SKM-1 (cell line): ENCODE measurements around the gene TNC.

Experiments used
- DNase-seq: peaks from one replicate; lab custom pipeline; 2025; ENCODE audit not compliant: unreplicated experiment; lab: John Stamatoyannopoulos, UW

Gene TNC

DNA sequence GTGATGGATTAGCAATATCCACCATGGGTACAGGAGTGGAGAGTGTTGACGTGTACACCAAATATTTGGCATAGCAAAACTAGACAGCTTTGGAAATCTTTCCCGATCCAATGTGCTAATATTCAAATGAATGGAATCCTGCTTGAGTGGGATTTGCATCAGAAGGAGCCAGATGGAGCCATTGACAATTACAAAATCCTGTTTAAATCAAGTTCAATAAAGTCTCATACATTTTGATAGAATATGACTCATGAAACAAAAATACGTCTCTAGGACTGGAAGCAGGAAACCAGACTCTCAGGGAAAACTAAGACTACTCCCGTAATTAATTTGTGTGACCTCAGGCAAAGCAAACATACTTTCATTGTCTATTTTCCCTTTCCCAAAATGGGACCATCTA lies 13.0 kb downstream of the TNC start:
- no peak for DNase-seq

- DNase-seq: no peak
These were observed 14.0 kb downstream of the TNC start for GRCh38 chr9:115103746-115104477.

DNA sequence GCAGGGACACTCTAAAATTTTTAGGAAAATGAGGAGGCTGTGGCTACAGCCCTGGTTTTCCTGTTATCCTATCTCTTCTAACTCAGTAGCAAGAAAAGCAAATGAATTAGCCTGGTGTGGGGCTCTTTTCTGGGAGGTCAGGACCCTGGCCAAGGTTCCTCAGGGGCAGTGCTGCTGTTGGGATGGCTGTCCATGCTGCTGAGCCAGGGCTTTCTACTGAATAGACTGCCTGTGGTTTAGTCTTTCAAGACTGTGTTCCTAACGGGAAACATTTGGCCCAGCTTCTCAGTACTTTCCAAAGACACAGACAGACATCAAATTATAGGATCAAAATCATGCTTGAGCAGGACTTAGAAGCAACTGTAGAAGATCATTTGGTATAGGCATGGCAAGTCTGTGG lies 18.1 kb downstream of the TNC start:
- no peak for DNase-seq

DNA sequence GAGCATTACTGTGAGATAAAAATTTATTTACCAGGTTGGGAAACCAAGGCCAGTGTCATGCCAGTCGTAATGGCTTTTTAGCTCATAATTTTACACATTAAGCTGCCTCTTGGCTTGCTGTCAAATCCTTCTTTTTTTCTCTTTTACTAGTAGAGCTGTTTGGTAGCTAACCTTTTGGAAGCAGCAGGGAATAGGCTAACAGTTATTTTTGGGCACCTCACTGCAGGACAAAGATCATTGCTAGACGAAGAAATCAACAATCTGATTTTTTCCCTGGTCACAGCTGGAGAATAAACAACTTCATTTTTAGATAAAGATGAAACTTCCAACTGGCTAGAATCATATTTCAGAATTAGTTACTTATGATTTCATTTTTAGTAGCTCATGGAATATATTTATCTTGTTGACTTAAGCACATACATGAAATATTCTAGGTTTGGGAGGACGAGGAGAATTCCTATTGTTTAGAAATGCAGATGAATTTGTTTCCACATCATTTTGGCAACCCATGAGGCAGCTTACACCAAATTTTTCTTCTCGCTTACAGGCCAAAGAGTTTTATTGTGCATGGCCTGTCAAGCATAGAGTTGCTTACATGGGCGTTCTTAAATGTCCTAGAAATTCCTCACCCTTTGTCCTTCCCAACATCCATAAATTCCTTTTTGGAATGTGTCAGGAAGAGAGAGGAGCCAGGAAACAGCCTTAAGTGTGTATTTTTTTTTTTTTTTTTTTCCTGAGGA lies 19.6 kb downstream of the TNC start:
- no peak for DNase-seq

DNA sequence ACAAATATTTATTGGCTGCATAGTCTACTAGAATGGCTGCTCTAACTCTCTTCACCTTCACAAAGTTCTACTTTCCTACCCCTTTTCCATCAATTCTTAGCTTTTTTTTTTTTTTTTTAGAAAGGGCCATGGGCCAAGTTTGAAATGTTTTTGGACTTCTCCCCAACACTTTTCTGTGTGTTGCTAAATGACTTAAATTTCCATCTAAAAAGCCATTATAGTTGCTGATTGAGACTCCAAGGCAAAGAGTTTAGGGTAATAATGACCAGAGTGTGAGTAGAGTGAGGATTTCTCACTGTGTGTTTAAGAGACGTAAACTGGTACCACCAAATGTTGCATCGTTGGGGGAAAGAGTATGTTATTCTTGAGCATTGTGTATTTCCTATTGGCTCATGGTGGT lies 24.4 kb downstream of the TNC start:
- no peak for DNase-seq

DNA sequence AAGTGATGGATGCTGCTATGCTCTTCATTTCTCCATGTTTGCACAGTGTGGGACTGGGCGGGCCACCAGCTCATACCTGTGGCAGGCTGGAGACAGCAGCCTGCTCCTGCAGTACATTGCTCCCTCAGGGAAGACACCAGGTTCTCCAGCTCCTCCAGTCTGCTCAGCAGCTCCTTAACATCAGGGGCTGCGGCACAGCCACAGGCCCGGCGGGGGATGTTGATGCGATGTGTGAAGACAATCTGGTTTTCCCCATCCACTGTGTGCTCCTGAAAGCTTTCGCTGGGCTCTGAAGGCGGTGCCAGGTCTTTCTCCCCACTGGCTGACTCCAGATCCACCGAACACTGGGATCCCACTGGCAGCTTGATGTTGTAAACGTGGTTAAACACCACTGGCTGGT lies 27.5 kb downstream of the TNC start:
- DNase-seq: no peak

GRCh38 chr9:115088860-115089259 lies 29.1 kb downstream of the TNC start:
- DNase-seq: no peak

DNA sequence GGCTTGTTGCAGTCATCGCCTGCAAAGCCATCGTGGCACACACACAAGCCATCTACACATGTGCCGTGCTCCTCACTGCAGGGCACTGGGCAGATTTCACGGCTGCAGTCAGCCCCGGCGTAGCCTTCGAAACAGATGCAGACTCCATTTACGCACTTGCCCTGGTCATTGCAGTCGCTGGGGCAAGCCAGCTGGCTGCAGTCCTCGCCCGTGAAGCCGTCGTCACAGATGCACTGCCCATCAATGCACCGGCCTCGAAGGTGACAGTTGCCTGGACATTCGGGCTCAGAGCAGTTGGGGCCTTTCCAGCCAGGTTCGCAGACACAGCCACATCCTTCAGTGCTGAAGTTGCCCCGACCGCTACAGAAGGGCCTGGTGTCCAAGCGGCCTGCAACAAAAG lies 31.1 kb downstream of the TNC start:
- DNase-seq: no peak

GRCh38 chr9:115086461-115086860 lies 31.5 kb downstream of the TNC start:
- DNase-seq: no peak

DNA sequence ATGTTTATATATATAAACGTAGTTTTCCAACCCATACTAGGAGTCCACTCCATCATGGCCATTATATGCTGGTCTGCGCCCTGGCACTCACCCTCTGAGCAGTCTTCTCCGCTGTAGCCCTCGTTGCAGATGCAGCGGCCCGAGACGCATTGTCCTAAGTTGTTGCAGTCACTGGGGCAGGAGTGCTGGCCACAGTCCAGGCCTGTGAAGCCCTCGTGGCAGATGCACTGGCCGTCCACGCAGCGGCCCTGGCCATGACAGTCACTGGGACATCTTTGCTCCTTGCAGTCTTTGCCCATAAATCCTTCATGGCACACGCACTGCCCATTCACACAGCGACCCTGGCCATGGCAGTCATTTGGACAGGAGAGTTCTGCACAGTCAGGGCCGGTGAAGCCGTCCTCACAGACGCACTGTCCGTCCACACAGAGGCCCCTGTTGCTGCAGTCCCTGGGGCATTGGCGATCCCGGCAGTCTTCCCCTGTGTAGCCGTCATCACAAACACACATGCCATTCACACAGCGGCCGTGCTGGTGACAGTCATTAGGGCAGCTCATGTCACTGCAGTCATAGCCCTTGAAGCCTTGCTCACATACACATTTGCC lies 32.1 kb downstream of the TNC start:
- no peak for DNase-seq

DNA sequence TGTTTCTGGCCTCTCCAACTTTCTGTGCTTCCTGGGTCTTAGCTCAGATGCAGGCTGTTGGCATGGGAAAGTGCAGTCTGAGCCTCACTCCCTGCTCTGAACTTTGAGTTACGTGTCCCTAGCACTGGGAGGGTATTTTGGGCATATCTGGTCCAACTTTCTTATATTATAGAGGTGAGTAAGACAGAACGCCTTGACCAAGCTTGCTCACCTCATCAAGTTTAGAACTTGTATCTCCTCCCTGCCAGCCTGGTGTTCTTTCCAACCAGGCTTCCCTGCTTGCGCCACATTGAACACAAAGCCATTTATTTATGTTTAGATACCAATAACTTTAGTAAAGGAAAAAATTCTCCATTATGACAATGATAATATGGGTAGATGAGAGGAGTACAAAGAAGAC lies 33.2 kb downstream of the TNC start:
- DNase-seq: no peak

- DNase-seq: no peak
These were observed 33.8 kb downstream of the TNC start for GRCh38 chr9:115084157-115084556.

DNA sequence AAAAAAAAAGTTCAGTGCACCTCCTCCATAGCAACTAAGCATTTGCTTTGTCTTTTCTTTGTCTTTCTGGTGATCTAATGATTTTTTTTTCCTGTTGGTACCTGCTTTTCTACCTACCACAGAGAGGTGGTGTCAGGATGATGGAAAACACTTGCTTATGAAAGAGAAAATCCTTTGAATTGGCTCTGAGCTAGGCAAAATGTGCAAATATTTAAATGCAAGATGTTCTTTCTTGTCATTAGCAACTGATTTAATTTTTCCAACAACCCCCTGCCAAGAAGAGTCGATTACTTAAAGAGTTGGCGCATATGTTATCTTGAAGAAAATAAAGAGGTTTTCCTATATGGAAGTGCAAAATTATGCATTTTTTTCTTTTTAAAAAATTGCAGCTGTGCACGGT lies 37.7 kb downstream of the TNC start:
- no peak for DNase-seq

GRCh38 chr9:115079156-115079555 lies 38.8 kb downstream of the TNC start:
- DNase-seq: no peak

- DNase-seq: no peak
These were observed 44.5 kb downstream of the TNC start for GRCh38 chr9:115073456-115073855.

GRCh38 chr9:115071176-115071575 lies 46.8 kb downstream of the TNC start:
- no peak for DNase-seq

- DNase-seq: no peak
These were observed 48.2 kb downstream of the TNC start for GRCh38 chr9:115069771-115070170.

DNA sequence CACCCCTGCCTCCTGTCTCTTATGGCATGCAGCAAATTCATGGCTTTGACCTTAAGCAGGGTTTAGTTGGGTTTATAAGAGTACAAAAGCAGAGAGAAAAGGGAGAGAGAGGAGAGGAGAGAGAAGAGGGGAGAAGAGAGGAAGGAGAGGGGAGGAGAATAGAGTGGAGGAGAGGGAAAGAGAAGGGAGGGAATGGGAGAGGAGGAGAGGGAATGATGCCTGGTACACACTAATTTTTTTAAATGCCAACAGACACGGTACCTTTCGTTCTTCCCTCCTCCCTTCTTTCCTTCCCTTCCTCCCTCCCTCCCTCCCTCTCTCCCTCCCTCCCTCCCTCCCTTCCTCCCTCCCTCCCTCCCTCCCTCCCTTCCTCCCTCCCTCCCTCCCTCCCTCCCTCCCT lies 48.7 kb downstream of the TNC start:
- no peak for DNase-seq

DNA sequence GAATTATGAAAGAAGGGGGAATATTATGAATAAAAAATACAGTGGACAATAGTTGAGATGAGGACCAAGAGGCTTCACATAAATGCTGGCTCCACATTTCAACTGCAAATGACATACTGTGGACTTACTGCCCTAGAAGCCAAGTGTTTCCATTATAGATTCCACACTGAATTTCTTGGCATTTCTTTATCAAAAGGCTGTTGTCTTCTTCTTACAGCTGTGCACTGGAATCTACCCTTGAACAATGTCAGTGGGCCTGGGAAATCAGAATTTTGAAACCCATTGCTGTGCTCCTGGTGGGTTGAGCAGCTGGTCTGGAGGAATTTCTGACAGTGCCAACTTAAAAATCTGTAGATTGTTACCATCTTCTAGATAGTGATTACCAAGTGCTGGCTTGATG lies 49.9 kb downstream of the TNC start:
- no peak for DNase-seq

- no peak for DNase-seq
These were observed 54.7 kb downstream of the TNC start for GRCh38 chr9:115063058-115063845.

- DNase-seq: no peak
These were observed 59.2 kb downstream of the TNC start for GRCh38 chr9:115058684-115059315.
